ENCODE data around the gene FRMD4A.

FRMD4A gene

DNA sequence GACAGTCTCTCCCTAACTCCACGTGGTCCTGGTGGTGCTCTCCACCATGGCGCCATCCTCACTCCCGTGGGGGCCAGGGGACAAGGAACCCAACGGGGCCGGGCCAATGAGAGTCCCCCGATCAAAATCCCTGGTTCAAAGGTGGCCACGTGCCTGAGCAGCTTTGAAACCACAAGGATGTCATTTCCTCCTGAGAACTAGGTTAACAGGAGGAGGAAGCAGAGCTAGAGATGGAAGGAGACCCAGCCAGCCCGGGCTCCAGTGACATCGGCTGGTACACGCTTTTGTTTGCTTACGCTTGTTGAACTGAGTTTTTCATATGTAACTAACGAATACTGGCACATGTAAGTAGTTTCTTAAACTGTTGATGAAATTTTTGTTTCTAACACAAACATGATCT lies 682.3 kb downstream of the FRMD4A start:
- Histone ChIP-seq H3K4me1 (ENCODE audit: control insufficient read depth, insufficient read depth, low read length) (no peaks in the 10 kb centered on the region), H3K27ac (ENCODE audit: insufficient read depth, low read depth, low read length, poor library complexity, severe bottlenecking) (no peak overlapping the region), H3K27me3 (ENCODE audit: control insufficient read depth, insufficient read depth, low read length, poor library complexity, severe bottlenecking) (no peaks in the 10 kb centered on the region), H3K36me3 (ENCODE audit: control insufficient read depth, insufficient read depth, low read length) (peaks cover 24% of the 10 kb centered on the region), H3K9me3 (ENCODE audit: control insufficient read depth, low read length) (no peaks in the 10 kb centered on the region), H3K4me3 (ENCODE audit: insufficient read depth, low read depth, low read length) (no peak overlapping the region)
- 94 to 96% methylated on average over 12 of the region's 12 CpGs for WGBS, 2 experiments

DNA sequence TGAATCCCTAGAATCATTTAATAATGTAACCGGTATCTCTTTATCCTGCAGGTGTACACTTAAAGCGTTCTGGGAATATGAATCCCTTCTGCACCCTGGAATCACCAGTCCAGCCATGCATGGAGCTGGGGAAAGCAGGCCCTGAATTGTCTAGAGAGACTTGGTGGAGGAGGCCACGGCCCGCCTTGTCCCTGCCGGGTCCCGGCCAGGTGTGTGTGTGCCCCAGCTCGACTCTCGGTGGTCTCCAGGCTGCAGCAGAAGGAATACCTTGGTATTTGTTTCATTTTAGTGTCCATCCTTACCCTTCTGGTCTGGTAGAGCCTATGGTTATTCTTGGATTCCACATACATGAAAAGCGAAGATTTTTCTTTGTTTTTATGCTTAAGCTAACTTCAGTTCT lies 685.9 kb downstream of the FRMD4A start:
- H3K4me1 ChIP-seq (ENCODE audit: control insufficient read depth, insufficient read depth, low read length), result no peaks in the 10 kb centered on the region
- H3K27ac ChIP-seq (ENCODE audit: insufficient read depth, low read depth, low read length, poor library complexity, severe bottlenecking), result no peak overlapping the region
- no peaks in the 10 kb centered on the region for H3K27me3 ChIP-seq (ENCODE audit: control insufficient read depth, insufficient read depth, low read length, poor library complexity, severe bottlenecking)
- H3K36me3 ChIP-seq (ENCODE audit: control insufficient read depth, insufficient read depth, low read length), result peaks cover 20% of the 10 kb centered on the region
- H3K4me3 ChIP-seq (ENCODE audit: insufficient read depth, low read depth, low read length), result no peak overlapping the region
- H3K9me3 ChIP-seq (ENCODE audit: control insufficient read depth, low read length), result no peaks in the 10 kb centered on the region
- WGBS, 2 experiments, result 93 to 95% methylated on average over 9 of the region's 9 CpGs

DNA sequence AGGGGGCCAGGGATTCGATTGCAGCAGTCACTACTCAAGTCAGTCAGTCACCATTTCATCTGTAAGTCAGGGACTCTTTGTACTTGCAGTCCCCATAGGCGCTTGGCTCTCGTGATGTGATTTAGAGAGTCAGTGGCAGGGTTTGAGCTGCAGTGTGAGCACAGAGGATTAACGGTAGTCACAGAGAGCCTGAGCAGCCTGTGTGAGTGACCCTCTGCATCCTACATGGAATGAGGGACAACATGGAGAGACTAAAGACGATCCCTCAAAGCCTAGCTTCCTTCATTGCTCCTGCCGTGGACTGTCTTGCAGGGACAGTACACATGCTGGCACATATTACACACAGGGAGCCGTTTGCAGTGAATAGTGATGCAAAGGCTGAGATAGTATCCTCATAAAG lies 687.7 kb downstream of the FRMD4A start:
- Histone ChIP-seq H3K4me1 (ENCODE audit: control insufficient read depth, insufficient read depth, low read length) (no peaks in the 10 kb centered on the region), H3K4me3 (ENCODE audit: insufficient read depth, low read depth, low read length) (no peak overlapping the region), H3K36me3 (ENCODE audit: control insufficient read depth, insufficient read depth, low read length) (peaks cover 20% of the 10 kb centered on the region), H3K27me3 (ENCODE audit: control insufficient read depth, insufficient read depth, low read length, poor library complexity, severe bottlenecking) (no peaks in the 10 kb centered on the region), H3K9me3 (ENCODE audit: control insufficient read depth, low read length) (no peaks in the 10 kb centered on the region), H3K27ac (ENCODE audit: insufficient read depth, low read depth, low read length, poor library complexity, severe bottlenecking) (no peak overlapping the region)
- WGBS, 2 experiments, result 90 to 91% methylated on average over 7 of the region's 7 CpGs

DNA sequence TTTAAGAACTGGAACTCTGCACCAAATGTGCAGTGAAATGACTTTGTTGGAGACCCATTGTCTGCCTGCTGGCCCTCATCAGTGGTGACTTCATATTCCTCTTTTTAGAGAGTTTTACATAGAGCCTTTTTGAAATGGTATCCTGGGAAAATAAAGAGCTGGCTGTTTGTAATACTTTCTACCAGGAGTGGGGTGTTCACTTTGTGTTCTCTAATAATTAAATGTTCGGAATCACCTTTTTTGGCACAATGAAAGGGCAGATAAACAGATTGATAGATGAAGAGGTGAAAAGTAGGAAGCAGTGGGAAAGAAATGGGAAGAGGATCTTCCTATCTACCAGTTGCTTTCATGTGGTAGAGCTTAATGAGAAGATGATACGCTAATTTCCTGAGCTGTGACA lies 688.4 kb downstream of the FRMD4A start:
- no peak overlapping the region for H3K4me3 ChIP-seq (ENCODE audit: insufficient read depth, low read depth, low read length)
- H3K27me3 ChIP-seq (ENCODE audit: control insufficient read depth, insufficient read depth, low read length, poor library complexity, severe bottlenecking), result no peaks in the 10 kb centered on the region
- H3K36me3 ChIP-seq (ENCODE audit: control insufficient read depth, insufficient read depth, low read length), result peaks cover 20% of the 10 kb centered on the region
- 95 to 100% methylated on average over 2 of the region's 2 CpGs for WGBS, 2 experiments
- H3K27ac ChIP-seq (ENCODE audit: insufficient read depth, low read depth, low read length, poor library complexity, severe bottlenecking), result no peak overlapping the region
- H3K4me1 ChIP-seq (ENCODE audit: control insufficient read depth, insufficient read depth, low read length), result no peaks in the 10 kb centered on the region
- H3K9me3 ChIP-seq (ENCODE audit: control insufficient read depth, low read length), result no peaks in the 10 kb centered on the region

DNA sequence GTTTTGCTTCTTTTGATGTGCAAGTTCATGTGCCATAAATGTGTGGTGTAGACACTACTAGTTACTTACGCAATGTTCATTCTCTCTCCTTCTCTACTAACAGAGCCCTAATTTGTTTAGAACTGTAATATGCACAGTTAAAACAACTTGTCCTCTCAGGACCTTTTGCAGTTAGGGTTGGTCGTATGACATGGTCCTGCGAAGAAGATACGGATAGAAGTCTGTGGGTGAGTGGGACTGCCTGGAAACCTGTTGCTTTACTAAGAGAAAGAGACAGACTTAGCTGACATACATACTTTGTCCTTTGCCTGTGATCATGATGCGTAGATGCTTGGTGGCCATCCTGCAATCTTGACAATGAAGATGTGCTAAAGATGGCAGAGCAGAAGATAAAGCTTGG lies 692.8 kb downstream of the FRMD4A start:
- H3K4me3 ChIP-seq (ENCODE audit: insufficient read depth, low read depth, low read length), result no peak overlapping the region
- H3K27ac ChIP-seq (ENCODE audit: insufficient read depth, low read depth, low read length, poor library complexity, severe bottlenecking), result no peak overlapping the region
- H3K27me3 ChIP-seq (ENCODE audit: control insufficient read depth, insufficient read depth, low read length, poor library complexity, severe bottlenecking), result no peaks in the 10 kb centered on the region
- H3K9me3 ChIP-seq (ENCODE audit: control insufficient read depth, low read length), result no peaks in the 10 kb centered on the region
- peaks cover 7% of the 10 kb centered on the region for H3K4me1 ChIP-seq (ENCODE audit: control insufficient read depth, insufficient read depth, low read length)
- H3K36me3 ChIP-seq (ENCODE audit: control insufficient read depth, insufficient read depth, low read length), result peaks cover 5% of the 10 kb centered on the region
- WGBS, 2 experiments, result 91 to 98% methylated on average over 5 of the region's 5 CpGs

DNA sequence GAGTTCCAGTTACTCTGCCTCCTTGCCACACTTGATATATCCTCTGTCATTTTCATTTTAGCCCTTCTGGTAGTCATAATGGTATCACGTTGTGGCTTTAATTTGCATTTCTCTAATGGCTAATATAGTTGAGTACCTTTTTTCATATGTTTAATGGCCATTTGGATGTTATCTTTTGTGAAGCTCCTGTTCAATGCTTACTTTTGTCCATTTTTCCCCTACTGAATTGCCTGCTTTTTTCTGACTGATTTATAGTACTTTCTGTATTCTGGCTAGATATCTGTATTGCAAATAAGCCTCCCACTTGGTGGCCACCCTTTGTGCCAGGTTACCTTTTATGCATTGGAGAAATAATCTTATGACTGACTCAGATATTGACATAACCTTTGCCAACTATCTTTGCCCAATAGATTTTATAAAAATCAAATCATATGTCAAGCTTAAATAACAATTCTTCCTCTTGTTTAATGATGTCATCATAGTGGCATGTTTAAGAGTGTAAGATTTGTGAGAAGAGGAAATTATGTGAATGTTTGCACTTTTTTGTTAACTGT lies 693.3 kb downstream of the FRMD4A start:
- H3K36me3 ChIP-seq (ENCODE audit: control insufficient read depth, insufficient read depth, low read length), result peaks cover 5% of the 10 kb centered on the region
- 83 to 94% methylated on average over 1 of the region's 1 CpG for WGBS, 2 experiments
- H3K27me3 ChIP-seq (ENCODE audit: control insufficient read depth, insufficient read depth, low read length, poor library complexity, severe bottlenecking), result no peaks in the 10 kb centered on the region
- no peak overlapping the region for H3K27ac ChIP-seq (ENCODE audit: insufficient read depth, low read depth, low read length, poor library complexity, severe bottlenecking)
- H3K9me3 ChIP-seq (ENCODE audit: control insufficient read depth, low read length), result no peaks in the 10 kb centered on the region
- H3K4me3 ChIP-seq (ENCODE audit: insufficient read depth, low read depth, low read length), result no peak overlapping the region
- H3K4me1 ChIP-seq (ENCODE audit: control insufficient read depth, insufficient read depth, low read length), result peaks cover 7% of the 10 kb centered on the region

DNA sequence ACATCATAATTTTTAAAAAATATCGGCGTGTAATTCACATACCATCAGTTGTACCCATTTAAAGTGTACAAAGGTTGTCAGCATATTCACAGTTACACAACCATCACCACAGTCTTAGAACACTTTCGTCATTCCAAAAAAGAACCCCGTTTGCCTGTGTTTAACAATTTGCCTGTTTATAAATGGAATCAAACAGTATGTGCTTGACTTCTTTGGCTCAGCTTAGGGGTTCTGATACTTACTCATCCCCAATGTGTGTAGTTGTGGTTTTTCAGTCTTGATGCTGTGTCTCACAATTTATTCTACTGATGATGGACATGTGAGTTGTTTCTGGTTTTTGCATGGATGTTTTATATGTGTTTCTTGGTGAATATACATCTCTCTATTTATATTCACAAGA lies 693.9 kb downstream of the FRMD4A start:
- Histone ChIP-seq H3K9me3 (ENCODE audit: control insufficient read depth, low read length) (no peaks in the 10 kb centered on the region), H3K4me1 (ENCODE audit: control insufficient read depth, insufficient read depth, low read length) (peaks cover 7% of the 10 kb centered on the region), H3K27ac (ENCODE audit: insufficient read depth, low read depth, low read length, poor library complexity, severe bottlenecking) (no peak overlapping the region), H3K27me3 (ENCODE audit: control insufficient read depth, insufficient read depth, low read length, poor library complexity, severe bottlenecking) (no peaks in the 10 kb centered on the region), H3K4me3 (ENCODE audit: insufficient read depth, low read depth, low read length) (no peak overlapping the region), H3K36me3 (ENCODE audit: control insufficient read depth, insufficient read depth, low read length) (peaks cover under 1% of the 10 kb centered on the region)
- 92 to 93% methylated on average over 4 of the region's 4 CpGs for WGBS, 2 experiments

DNA sequence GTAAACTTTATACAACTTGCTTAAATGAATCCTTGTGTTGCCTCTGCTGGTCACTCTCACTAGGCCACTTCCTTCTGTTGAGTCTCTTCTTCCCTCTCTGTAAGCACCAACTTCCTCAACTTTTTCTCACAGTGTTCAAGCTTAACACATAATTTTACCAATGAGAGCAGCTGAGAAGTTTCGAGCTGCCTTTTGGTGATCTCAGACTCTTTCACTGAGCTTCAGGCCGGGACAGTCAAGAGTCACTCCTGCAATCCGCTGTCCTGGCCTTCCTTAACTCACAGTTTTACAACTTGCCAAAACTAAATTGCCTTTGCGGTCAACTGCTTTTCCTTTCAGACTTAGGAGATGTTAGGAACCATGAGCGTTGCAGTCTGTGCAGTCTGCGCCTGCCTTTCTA lies 696.5 kb downstream of the FRMD4A start:
- Histone ChIP-seq H3K27me3 (ENCODE audit: control insufficient read depth, insufficient read depth, low read length, poor library complexity, severe bottlenecking) (no peaks in the 10 kb centered on the region), H3K9me3 (ENCODE audit: control insufficient read depth, low read length) (no peaks in the 10 kb centered on the region), H3K36me3 (ENCODE audit: control insufficient read depth, insufficient read depth, low read length) (no peaks in the 10 kb centered on the region), H3K4me1 (ENCODE audit: control insufficient read depth, insufficient read depth, low read length) (peaks cover 7% of the 10 kb centered on the region), H3K4me3 (ENCODE audit: insufficient read depth, low read depth, low read length) (no peak overlapping the region), H3K27ac (ENCODE audit: insufficient read depth, low read depth, low read length, poor library complexity, severe bottlenecking) (no peak overlapping the region)
- 95 to 97% methylated on average over 6 of the region's 6 CpGs for WGBS, 2 experiments

DNA sequence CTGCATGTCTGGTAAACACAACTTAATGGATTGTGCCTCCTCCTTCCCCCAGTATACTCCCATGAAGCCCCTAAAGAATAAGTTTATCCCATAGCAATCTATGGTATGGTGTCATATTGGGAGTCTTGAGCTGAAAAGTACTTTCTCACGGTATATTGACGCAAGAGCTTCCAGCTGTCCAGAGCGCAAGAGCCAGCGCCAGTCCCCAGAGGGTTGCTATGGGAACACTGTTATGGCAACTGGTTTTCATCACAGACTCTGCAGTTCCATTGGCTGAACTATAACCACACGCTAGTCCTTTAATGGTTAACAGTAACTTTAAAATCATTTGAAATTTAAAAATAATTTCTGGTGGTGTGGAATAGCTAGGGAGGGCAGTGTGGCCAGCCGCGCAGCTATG lies 697.0 kb downstream of the FRMD4A start:
- Histone ChIP-seq H3K36me3 (ENCODE audit: control insufficient read depth, insufficient read depth, low read length) (no peaks in the 10 kb centered on the region), H3K27me3 (ENCODE audit: control insufficient read depth, insufficient read depth, low read length, poor library complexity, severe bottlenecking) (no peaks in the 10 kb centered on the region), H3K4me1 (ENCODE audit: control insufficient read depth, insufficient read depth, low read length) (peaks cover 11% of the 10 kb centered on the region), H3K4me3 (ENCODE audit: insufficient read depth, low read depth, low read length) (no peak overlapping the region), H3K27ac (ENCODE audit: insufficient read depth, low read depth, low read length, poor library complexity, severe bottlenecking) (no peak overlapping the region), H3K9me3 (ENCODE audit: control insufficient read depth, low read length) (no peaks in the 10 kb centered on the region)
- WGBS, 2 experiments, result 94 to 98% methylated on average over 6 to 7 of the region's 7 CpGs

DNA sequence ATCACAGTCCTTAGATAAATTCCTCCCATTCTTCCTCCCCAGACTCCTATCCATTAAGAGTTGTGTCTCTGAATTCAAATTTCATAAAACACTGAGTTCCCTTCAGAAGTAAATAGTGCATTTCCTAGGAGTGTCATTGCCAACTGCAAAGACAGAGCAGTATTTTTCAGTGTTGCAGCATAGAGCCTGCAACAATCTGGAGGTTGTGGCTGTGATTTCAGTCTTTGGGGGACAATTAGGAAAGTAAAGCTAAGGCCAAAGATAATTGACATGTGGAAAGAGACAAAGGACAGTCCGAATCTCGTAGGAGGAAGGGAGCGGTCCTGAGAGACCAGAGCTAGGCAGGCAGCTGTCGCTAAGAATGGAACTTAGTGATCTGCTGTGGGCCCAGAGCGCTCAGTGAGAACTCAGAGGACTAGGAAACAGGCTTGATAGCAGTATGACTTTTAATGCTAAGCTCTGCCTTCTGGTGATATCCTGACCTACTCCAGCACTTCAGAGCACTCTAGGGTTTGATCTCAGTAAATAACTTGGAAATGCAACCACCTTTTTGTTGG lies 697.8 kb downstream of the FRMD4A start:
- WGBS, 2 experiments, result 87 to 88% methylated on average over 5 of the region's 5 CpGs
- H3K27ac ChIP-seq (ENCODE audit: insufficient read depth, low read depth, low read length, poor library complexity, severe bottlenecking), result no peak overlapping the region
- peaks cover 13% of the 10 kb centered on the region for H3K4me1 ChIP-seq (ENCODE audit: control insufficient read depth, insufficient read depth, low read length)
- no peaks in the 10 kb centered on the region for H3K36me3 ChIP-seq (ENCODE audit: control insufficient read depth, insufficient read depth, low read length)
- H3K4me3 ChIP-seq (ENCODE audit: insufficient read depth, low read depth, low read length), result no peak overlapping the region
- H3K9me3 ChIP-seq (ENCODE audit: control insufficient read depth, low read length), result no peaks in the 10 kb centered on the region
- H3K27me3 ChIP-seq (ENCODE audit: control insufficient read depth, insufficient read depth, low read length, poor library complexity, severe bottlenecking), result no peaks in the 10 kb centered on the region

DNA sequence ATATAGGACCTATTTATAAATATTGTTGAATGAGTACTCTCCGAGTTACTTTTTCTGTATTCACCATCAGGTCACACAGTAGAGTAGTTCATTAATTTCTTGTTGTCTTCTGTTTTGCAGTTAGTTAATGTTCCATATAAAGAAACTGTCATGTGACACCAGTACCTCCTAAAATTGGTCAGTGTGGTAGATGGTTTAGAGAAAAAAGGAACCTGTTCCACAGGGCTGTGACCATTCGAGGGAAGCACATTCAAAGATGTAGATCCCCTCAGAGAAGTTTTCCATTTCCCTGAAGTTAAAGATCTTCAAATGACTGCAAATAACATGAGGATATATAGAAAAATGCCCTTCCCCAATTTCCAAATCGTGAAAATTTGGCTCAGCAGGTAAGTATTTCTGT lies 698.3 kb downstream of the FRMD4A start:
- H3K36me3 ChIP-seq (ENCODE audit: control insufficient read depth, insufficient read depth, low read length), result no peaks in the 10 kb centered on the region

More for the DNA sequence above, 698.3 kb downstream of the FRMD4A start:
- 92 to 100% methylated on average over 1 to 2 of the region's 3 CpGs for WGBS, 2 experiments
- no peak overlapping the region for H3K27ac ChIP-seq (ENCODE audit: insufficient read depth, low read depth, low read length, poor library complexity, severe bottlenecking)
- no peak overlapping the region for H3K4me3 ChIP-seq (ENCODE audit: insufficient read depth, low read depth, low read length)
- no peaks in the 10 kb centered on the region for H3K9me3 ChIP-seq (ENCODE audit: control insufficient read depth, low read length)
- no peaks in the 10 kb centered on the region for H3K27me3 ChIP-seq (ENCODE audit: control insufficient read depth, insufficient read depth, low read length, poor library complexity, severe bottlenecking)
- peaks cover 18% of the 10 kb centered on the region for H3K4me1 ChIP-seq (ENCODE audit: control insufficient read depth, insufficient read depth, low read length)
